PC-3 (cell line): ENCODE results near the gene NMNAT2. TPM values are rescaled to one million over a fixed set of nuclear protein-coding genes. Genes with fewer than 3 reads are reported as not detected.

ENCODE experiments used
- ATAC-seq: fragments of 200-7000 bp; cut with Tn5 transposase; 2 replicates; pipeline ENCODE4 v1.9.1; 2020; ENCODE audit warnings: mild to moderate bottlenecking, moderate library complexity
- BruUV-seq: library from RNA; stranded (reverse); fragments of 400-500 nt; replicated peaks from 2 replicates; lab custom pipeline; 2021; lab: Mats Ljungman, UMichigan
- CTCF ChIA-PET: fragments of 300-600 bp; sonication (Branson Sonifier 250); formaldehyde crosslinking; loops from one replicate; lab custom pipeline; 2022; ENCODE audit warnings: antibody characterized with exemption; lab: Charles Lee
- POLR2A ChIA-PET: fragments of 300-600 bp; sonication (Branson Sonifier 250); formaldehyde crosslinking; loops from one replicate; lab custom pipeline; 2022; ENCODE audit warnings: antibody characterized with exemption; ENCODE audit not compliant: unreplicated experiment; lab: Charles Lee
- DNase-seq: peaks from one replicate; pipeline ENCODE4 v3.0.0-alpha.2; 2015
- H2AFZ ChIP-seq: fragments of 300-600 bp; sonication (generic); 2 replicates; pipeline ENCODE4 v1.6.0; 2016; ENCODE audit warnings: antibody characterized with exemption, low read length
- H3F3A ChIP-seq: fragments of 300-600 bp; sonication (generic); one replicate; pipeline ENCODE4 v1.6.0; 2017; ENCODE audit warnings: antibody characterized with exemption, low read length, control low read depth, mild to moderate bottlenecking; ENCODE audit not compliant: unreplicated experiment
- H3K27ac ChIP-seq: fragments of 300-600 bp; sonication (generic); 2 replicates; pipeline ENCODE4 v1.5.1; 2016; ENCODE audit warnings: mild to moderate bottlenecking, low read length
- H3K27me3 ChIP-seq: fragments of 300-600 bp; sonication (generic); 2 replicates; pipeline ENCODE4 v1.6.1; 2016; ENCODE audit warnings: low read length, mixed read lengths
- H3K36me3 ChIP-seq: fragments of 300-600 bp; sonication (generic); 2 replicates; pipeline ENCODE4 v1.6.1; 2016; ENCODE audit warnings: low read depth, mixed run types, low read length, mixed read lengths
- H3K4me1 ChIP-seq: fragments of 300-600 bp; sonication (generic); 2 replicates; pipeline ENCODE4 v1.5.1; 2016; ENCODE audit warnings: low read length; ENCODE audit not compliant: insufficient read depth
- H3K4me2 ChIP-seq: fragments of 300-600 bp; sonication (generic); 2 replicates; pipeline ENCODE4 v1.6.0; 2016; ENCODE audit warnings: low read length
- H3K4me3 ChIP-seq: fragments of 300-600 bp; sonication (generic); 2 replicates; pipeline ENCODE4 v1.5.1; 2016; ENCODE audit warnings: mild to moderate bottlenecking, low read length, mixed read lengths
- H3K79me2 ChIP-seq: fragments of 300-600 bp; sonication (generic); 2 replicates; pipeline ENCODE4 v1.6.1; 2017; ENCODE audit warnings: low read length, mixed read lengths
- H3K9ac ChIP-seq: fragments of 300-600 bp; sonication (generic); 2 replicates; pipeline ENCODE4 v1.6.0; 2016; ENCODE audit warnings: mild to moderate bottlenecking, low read length
- H3K9me2 ChIP-seq: fragments of 300-600 bp; sonication (generic); replicated peaks from 2 replicates; pipeline ENCODE4 v1.6.1; 2016; ENCODE audit warnings: mixed run types, low read length, mixed read lengths
- H3K9me3 ChIP-seq: fragments of 300-600 bp; sonication (generic); 2 replicates; pipeline ENCODE4 v1.6.1; 2016; ENCODE audit warnings: low read length, mixed read lengths
- H4K20me1 ChIP-seq: fragments of 300-600 bp; sonication (generic); 2 replicates; pipeline ENCODE4 v1.6.1; 2016; ENCODE audit warnings: low read length, mixed read lengths
- CTCF ChIP-seq: fragments of 300-600 bp; sonication (generic); conservative IDR thresholded peaks from 2 replicates; pipeline ENCODE4 v1.5.1; 2017; ENCODE audit warnings: antibody characterized with exemption, low read depth, mild to moderate bottlenecking, low read length
- EZH2 ChIP-seq: fragments of 300-600 bp; sonication (generic); IDR thresholded peaks from one replicate; pipeline ENCODE4 v1.6.1; 2017; ENCODE audit warnings: antibody characterized with exemption, mild to moderate bottlenecking, low read length; ENCODE audit not compliant: unreplicated experiment
- EZH2phosphoT487 ChIP-seq: fragments of 300-600 bp; sonication (generic); IDR thresholded peaks from 2 replicates; pipeline ENCODE4 v1.6.1; 2018; ENCODE audit warnings: mild to moderate bottlenecking, antibody characterized with exemption, low read length, borderline replicate concordance
- intact Hi-C: fragments of 100-400 bp; cut with micrococcal nuclease; formaldehyde crosslinking; loops from 2 replicates; pipeline ENCODE4 v1.9.0; 2023
- total RNA-seq: library from RNA; depleted of rRNA; stranded (reverse); fragments of >200 nt; gene quantifications from 2 replicates; pipeline ENCODE4 v1.2.3, GENCODE V29; 2014

The NMNAT2 gene
- total RNA-seq, 1 experiment from 2014 or later = 6.0 TPM

GRCh38 chr1:183438060-183438459, 19.9 kb upstream of the NMNAT2 start:
- ChIA-PET POLR2A (no interaction called here), CTCF (no interaction called here)
- ATAC-seq = no peak

DNA sequence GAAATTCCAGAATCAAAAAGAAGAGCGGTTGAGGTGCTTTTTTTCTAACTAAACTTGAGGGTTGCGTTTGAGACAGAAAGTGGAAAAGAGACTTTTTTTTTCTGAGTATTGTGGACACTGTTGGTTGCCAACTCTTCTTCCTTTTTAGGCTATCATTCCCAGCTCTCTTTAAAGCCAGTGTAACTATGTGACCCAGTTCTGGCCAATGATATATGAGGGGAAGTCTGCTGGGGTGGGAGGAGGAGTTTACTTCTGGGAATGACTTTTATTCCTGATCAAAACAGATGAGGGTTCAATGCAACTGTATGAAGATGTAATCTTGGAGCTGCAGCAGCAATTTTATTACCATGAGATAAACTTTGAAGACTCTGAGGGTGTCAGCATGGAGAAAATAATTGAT, 17.3 kb upstream of the NMNAT2 start:
- Histone ChIP-seq H3K36me3 (no peaks in the 10 kb centered on the region), H3K4me3 (no peak overlapping the region), H3K9me2 (no peaks in the 10 kb centered on the region), H3F3A (no peaks in the 10 kb centered on the region), H4K20me1 (no peaks in the 10 kb centered on the region), H3K27me3 (no peaks in the 10 kb centered on the region), H3K27ac (no peak overlapping the region), H3K9me3 (no peaks in the 10 kb centered on the region), H3K9ac (no peak overlapping the region), H3K79me2 (no peaks in the 10 kb centered on the region), H3K4me2 (no peak overlapping the region), H2AFZ (no peak overlapping the region), H3K4me1 (peaks cover 22% of the 10 kb centered on the region)
- TF ChIP-seq CTCF = no peak
- TF ChIP-seq EZH2 = no peak
- TF ChIP-seq EZH2phosphoT487 = no peak
- ChIA-PET CTCF (no interaction called here), POLR2A (no interaction called here)
- BruUV-seq = no TSS peak
- ATAC-seq (no peak), DNase-seq (no peak)
- intact Hi-C loops = no loop called here

More at GRCh38 chr1:183438060-183438459, 19.9 kb upstream of the NMNAT2 start:
- H4K20me1 ChIP-seq = no peaks in the 10 kb centered on the region
- DNase-seq = no peak
- no peak overlapping the region for H3K27ac ChIP-seq
- no peaks in the 10 kb centered on the region for H3K27me3 ChIP-seq
- H3K4me2 ChIP-seq = no peak overlapping the region
- H3F3A ChIP-seq = no peaks in the 10 kb centered on the region
- intact Hi-C loops = no loop called here
- H3K79me2 ChIP-seq = no peaks in the 10 kb centered on the region
- H3K9me3 ChIP-seq = no peaks in the 10 kb centered on the region
- no peak overlapping the region for H2AFZ ChIP-seq
- no peak overlapping the region for H3K4me3 ChIP-seq
- no TSS peak for BruUV-seq
- no peak for TF ChIP-seq EZH2phosphoT487
- TF ChIP-seq CTCF = no peak
- no peak for TF ChIP-seq EZH2
- no peak overlapping the region for H3K9ac ChIP-seq
- H3K9me2 ChIP-seq = no peaks in the 10 kb centered on the region
- no peaks in the 10 kb centered on the region for H3K36me3 ChIP-seq
- H3K4me1 ChIP-seq = peaks cover 8% of the 10 kb centered on the region

- Histone ChIP-seq H3K27ac (no peak overlapping the region), H3K36me3 (no peaks in the 10 kb centered on the region), H3K4me3 (no peak overlapping the region), H3K4me1 (peaks cover 26% of the 10 kb centered on the region), H3K27me3 (no peaks in the 10 kb centered on the region), H3K79me2 (no peaks in the 10 kb centered on the region), H3K4me2 (no peak overlapping the region), H3K9ac (no peak overlapping the region), H3K9me2 (no peaks in the 10 kb centered on the region), H3K9me3 (no peaks in the 10 kb centered on the region), H2AFZ (no peak overlapping the region), H4K20me1 (no peaks in the 10 kb centered on the region), H3F3A (no peaks in the 10 kb centered on the region)
- BruUV-seq = no TSS peak
- ChIA-PET CTCF (no interaction called here), POLR2A (no interaction called here)
- ATAC-seq (no peak), DNase-seq (no peak)
- intact Hi-C loops = loop anchor here (2.0 kb wide), 1 partner anchor 23 kb away; no protein-coding TSS in a partner anchor
- TF ChIP-seq CTCF (no peak), EZH2 (no peak), EZH2phosphoT487 (no peak)
Observed at GRCh38 chr1:183433703-183434102, 15.5 kb upstream of the NMNAT2 start.
